K562 (cell line): ENCODE data around the gene NR5A2. TPM values are rescaled to one million over a fixed set of nuclear protein-coding genes. Genes with fewer than 3 reads are reported as not detected.

Experiments
- ATAC-seq: fragments of 200-7000 bp; cut with Tn5 transposase; 3 replicates; pipeline ENCODE4 v1.9.1; 2020; ENCODE audit warnings: moderate library complexity
- BruUV-seq: library from RNA; stranded (reverse); fragments of 400-500 nt; replicated peaks from 2 replicates; lab custom pipeline; 2021; lab: Mats Ljungman, UMichigan
- CTCF ChIA-PET: fragments of 300-600 bp; formaldehyde crosslinking; extraction: SDS; loops from one replicate; lab custom pipeline; 2021; ENCODE audit warnings: low intra/inter-chr PET ratio; lab: Yijun Ruan, JAX
- POLR2A ChIA-PET: fragments of 300-600, 350-650 bp; sonication (Branson Sonifier 250); formaldehyde crosslinking; extraction: SDS; loops from one replicate; lab custom pipeline; 2021; ENCODE audit warnings: antibody characterized with exemption, inconsistent platforms; lab: Yijun Ruan, JAX
- DNase-seq, 4 experiments: peaks; one replicate each; pipeline versions ENCODE4 v3.0.0 to v3.0.0-alpha.2; 2011 to 2018; ENCODE audit warnings: low spot score in 3 of 4, mixed read lengths in 3 of 4; ENCODE audit errors: extremely low read depth in 1 of 4
- FAIRE-seq: peaks from 2 replicates; lab custom pipeline; 2011; peaks lifted over from hg19 to GRCh38; lab: Jason Lieb, UNC
- H2AFZ ChIP-seq: 2 replicates; pipeline ENCODE4 v1.6.0; 2011; ENCODE audit warnings: low read depth, low read length, control low read depth, inconsistent platforms
- H3K27ac ChIP-seq: fragments of 200-600 bp; 3 replicates; pipeline ENCODE4 v1.8.0; 2011; ENCODE audit warnings: low read depth, mild to moderate bottlenecking, control low read depth, inconsistent platforms, low read length, moderate library complexity, mixed read lengths; ENCODE audit errors: extremely low read depth
- H3K27me3 ChIP-seq, 2 experiments: fragments of 300-600 bp in 1 of 2; 2 replicates in 1 of 2; 3 replicates in 1 of 2; pipeline versions ENCODE4 v1.6.0 to v1.8.0; 2011; ENCODE audit warnings: inconsistent platforms in 2 of 2, low read length in 2 of 2, mild to moderate bottlenecking in 1 of 2, mixed read lengths in 1 of 2, moderate library complexity in 1 of 2; ENCODE audit not compliant: control insufficient read depth in 2 of 2, insufficient read depth in 2 of 2
- H3K36me3 ChIP-seq: fragments of 300-600 bp; 3 replicates; pipeline ENCODE4 v1.8.0; 2011; ENCODE audit warnings: mild to moderate bottlenecking, low read length, inconsistent platforms; ENCODE audit not compliant: control insufficient read depth, insufficient read depth
- H3K4me1 ChIP-seq, 2 experiments: fragments of 200-600 bp in 1 of 2; replicated peaks in 1 of 2; 2 replicates in 1 of 2; 3 replicates in 1 of 2; pipeline versions ENCODE4 v1.5.1 to v1.8.0; 2011; ENCODE audit warnings: inconsistent platforms in 2 of 2, low read length in 2 of 2, mild to moderate bottlenecking in 1 of 2, mixed read lengths in 1 of 2, moderate library complexity in 1 of 2; ENCODE audit not compliant: control insufficient read depth in 2 of 2, insufficient read depth in 2 of 2
- H3K4me2 ChIP-seq: 2 replicates; pipeline ENCODE4 v1.6.1; 2011; ENCODE audit warnings: low read length, control low read depth, inconsistent platforms, mixed read lengths; ENCODE audit not compliant: insufficient read depth
- H3K4me3 ChIP-seq: fragments of 200-600 bp; sonication (generic), shearing (Covaris generic); 2 replicates; pipeline ENCODE4 v1.5.1; 2016; ENCODE audit warnings: control low read depth, inconsistent platforms
- H3K79me2 ChIP-seq: fragments of 200-600 bp; 3 replicates; pipeline ENCODE4 v1.8.0; 2011; ENCODE audit warnings: low read length, inconsistent platforms; ENCODE audit not compliant: control insufficient read depth, insufficient read depth
- H3K9ac ChIP-seq, 2 experiments: 2 replicates each; pipeline versions ENCODE4 v1.6.0 to v1.6.1; 2011; ENCODE audit warnings: low read depth in 2 of 2, low read length in 2 of 2, control low read depth in 1 of 2, inconsistent platforms in 1 of 2, mild to moderate bottlenecking in 1 of 2, mixed read lengths in 1 of 2; ENCODE audit not compliant: insufficient read depth in 1 of 2
- H3K9me1 ChIP-seq: one replicate; pipeline ENCODE4 v1.6.0; 2011; ENCODE audit warnings: inconsistent platforms, mild to moderate bottlenecking, low read length, moderate library complexity; ENCODE audit not compliant: control insufficient read depth, insufficient read depth
- H3K9me3 ChIP-seq: replicated peaks from 2 replicates; pipeline ENCODE4 v1.5.1; 2011; ENCODE audit warnings: low read depth, low read length, inconsistent platforms; ENCODE audit not compliant: control insufficient read depth, insufficient read depth
- H4K20me1 ChIP-seq: replicated peaks from 2 replicates; pipeline ENCODE4 v1.6.1; 2011; ENCODE audit warnings: low read length, inconsistent platforms, mixed read lengths; ENCODE audit not compliant: control insufficient read depth, insufficient read depth
- BACH1 ChIP-seq: fragments of 200-800 bp; sonication (Bioruptor generic); IDR thresholded peaks from 2 replicates; pipeline ENCODE4 v1.6.1; 2016; ENCODE audit warnings: missing genetic modification characterization, missing compliant biosample characterization
- EP300 ChIP-seq: IDR thresholded peaks from 2 replicates; pipeline ENCODE4 v1.6.1; 2012; ENCODE audit warnings: low read length, improper control_type of control experiment
- HEY1 ChIP-seq: fragments of 250-450 bp; sonication (Bioruptor Pico); IDR thresholded peaks from 2 replicates; pipeline ENCODE4 v1.5.0; 2020; ENCODE audit warnings: mild to moderate bottlenecking, moderate library complexity, borderline replicate concordance
- POLR3A ChIP-seq: IDR thresholded peaks from 2 replicates; pipeline ENCODE4 v1.6.1; 2011; ENCODE audit warnings: borderline replicate concordance, mild to moderate bottlenecking, moderate library complexity; ENCODE audit not compliant: insufficient read length, insufficient read depth; ENCODE audit errors: extremely low read depth
- SMARCC2 ChIP-seq: fragments of 450-650 bp; IDR thresholded peaks from 2 replicates; pipeline ENCODE4 v1.6.1; 2017; ENCODE audit warnings: antibody characterized with exemption, moderate library complexity, mild to moderate bottlenecking, low read depth
- STAT6 ChIP-seq: sonication (generic); formaldehyde crosslinking; IDR thresholded peaks from 2 replicates; pipeline ENCODE4 v1.8.1; 2023; ENCODE audit warnings: mild to moderate bottlenecking, missing genetic modification reagents
- TAL1 ChIP-seq: fragments of 450-650 bp; IDR thresholded peaks from 2 replicates; pipeline ENCODE4 v1.6.1; 2016; ENCODE audit warnings: mild to moderate bottlenecking
- U2AF2 ChIP-seq: fragments of 200-400 bp; formaldehyde crosslinking; optimal IDR thresholded peaks from 2 replicates; pipeline ENCODE3; 2017; ENCODE audit warnings: low read depth, mild to moderate bottlenecking, low read length
- ZBED1 ChIP-seq: IDR thresholded peaks from 2 replicates; pipeline ENCODE4 v1.6.1; 2014
- ZNF134 ChIP-seq: fragments of 250-450 bp; sonication (Bioruptor Pico); conservative IDR thresholded peaks from 2 replicates; pipeline ENCODE4 v1.4.0; 2020
- ZNF407 ChIP-seq: fragments of 450-650 bp; IDR thresholded peaks from 2 replicates; pipeline ENCODE4 v1.6.1; 2016; ENCODE audit warnings: low read depth
- ZNF655 ChIP-seq: fragments of 250-450 bp; sonication (Bioruptor Pico); IDR thresholded peaks from 2 replicates; pipeline ENCODE4 v1.5.0; 2021
- WGBS: fragments of 100-300 bp; shearing (Covaris generic); methylation state at CpG from one replicate; pipeline ENCODE4 v1.1.6; 2016; ENCODE audit warnings: low coverage, mixed read lengths; ENCODE audit not compliant: insufficient coverage; ENCODE audit errors: missing lambda C conversion rate; 5-methylcytosine and 5-hydroxymethylcytosine counted together
- in situ Hi-C: fragments of 300-500 bp; cut with MboI; formaldehyde crosslinking; loops from 4 replicates; pipeline ENCODE4 v1.15.0; 2018; ENCODE audit warnings: inconsistent platforms, mixed read lengths
- intact Hi-C: fragments of 100-400 bp; cut with micrococcal nuclease; formaldehyde crosslinking; loops from 2 replicates; pipeline ENCODE4 v1.14.2; 2022
- polyA plus RNA-seq, 8 experiments: library from polyadenylated mRNA; depleted of rRNA in 4 of 8; stranded (reverse) in 5 of 8; unstranded in 3 of 8; fragments of >200 nt; fragmentation: Nextera tagmentation in 2 of 8; fragmentation: Illumina TruSeq in 1 of 8; extraction: Ambion mirVana in 2 of 8; extraction: Trizol in 1 of 8; gene quantifications; 2 replicates each; pipeline versions ENCODE4 v1.2.1 to v1.2.3, GENCODE V29; 2011 to 2014; ENCODE audit warnings: inconsistent platforms in 1 of 8, missing spikeins in 1 of 8
- total RNA-seq, 7 experiments: library from RNA; depleted of rRNA in 6 of 7; stranded (reverse); fragments of >200 nt in 6 of 7; fragmentation: Illumina TruSeq in 2 of 7; extraction: Trizol in 2 of 7; gene quantifications; 2 replicates each; pipeline versions ENCODE4 v1.2.1 to v1.2.3, GENCODE V29; 2011 to 2021; ENCODE audit warnings: low replicate concordance in 1 of 7

The NR5A2 gene
- total and polyA plus RNA-seq, 9 of the 15 experiments (the other 6 are each of a cell fraction or from before 2014, with no cell fraction given): 0.13 to 0.40 (median 0.29) TPM

- Histone ChIP-seq H3K4me2 (no peak overlapping the region), H3K27me3 (peaks cover 0 to 1% of the 10 kb centered on the region in 2 experiments; a peak in 2 of 5 replicates), H3K9me3 (no peaks in the 10 kb centered on the region), H4K20me1 (no peaks in the 10 kb centered on the region), H3K9ac (no peak overlapping the region), H3K9me1 (no peaks in the 10 kb centered on the region), H3K4me1 (peaks cover 0 to 10% of the 10 kb centered on the region in 2 experiments; a peak in 2 of 5 replicates), H3K36me3 (no peaks in the 10 kb centered on the region), H2AFZ (no peak overlapping the region), H3K4me3 (no peak overlapping the region), H3K27ac (no peak overlapping the region), H3K79me2 (no peaks in the 10 kb centered on the region)
- no peak for FAIRE-seq
- BruUV-seq: no TSS peak
- in situ Hi-C loops: no loop called here
- no peak for ATAC-seq
- intact Hi-C loops: no loop called here
- ChIA-PET POLR2A (interaction anchor here (0.8 to 1.0 kb wide), 3 partner anchors 11 to 241 kb away, joined by 3 read pairs; no protein-coding TSS in a partner anchor), CTCF (no interaction called here)
- WGBS: 19% methylated on average over 1 of the region's 1 CpG
- DNase-seq: no peak
- TF ChIP-seq STAT6 (CRISPR knock-in tag): no peak
- no peak for TF ChIP-seq ZNF407
- no peak for TF ChIP-seq EP300
- TF ChIP-seq SMARCC2: no peak
- TF ChIP-seq ZBED1: no peak
- no peak for TF ChIP-seq TAL1
- TF ChIP-seq HEY1 (CRISPR knock-in tag): no peak
- TF ChIP-seq BACH1 (tag): no peak
- TF ChIP-seq POLR3A: no peak
- TF ChIP-seq ZNF134 (CRISPR knock-in tag): no peak
- no peak for TF ChIP-seq U2AF2
- TF ChIP-seq ZNF655 (CRISPR knock-in tag): no peak
These were observed 199.4 kb downstream of the NR5A2 start for GRCh38 chr1:200226969-200227303.
